Hepatocyte (in vitro differentiated cells): ENCODE data around the gene TEX22. TPM values are rescaled to one million over a fixed set of nuclear protein-coding genes. Genes with fewer than 3 reads are reported as not detected.
A peak's percentile ranks its signal among the peaks of the same experiment; 100 is the strongest.

ENCODE experiments used
- DNase-seq: peaks from one replicate; pipeline ENCODE4 v3.0.0-alpha.2; 2016; ENCODE audit warnings: low spot score
- H2AFZ ChIP-seq: fragments of 200-600 bp; sonication (generic); 2 replicates; pipeline ENCODE4 v1.6.0; 2016; ENCODE audit warnings: antibody characterized with exemption, mild to moderate bottlenecking
- H3K27ac ChIP-seq: fragments of 200-600 bp; sonication (generic); 2 replicates; pipeline ENCODE4 v1.5.1; 2016; ENCODE audit warnings: mild to moderate bottlenecking
- H3K27me3 ChIP-seq: fragments of 200-600 bp; sonication (generic); 2 replicates; pipeline ENCODE4 v1.6.1; 2016
- H3K36me3 ChIP-seq: fragments of 200-600 bp; sonication (generic); replicated peaks from 2 replicates; pipeline ENCODE4 v1.5.1; 2016; ENCODE audit warnings: low read depth; ENCODE audit not compliant: insufficient read depth
- H3K4me1 ChIP-seq: fragments of 200-600 bp; sonication (generic); 2 replicates; pipeline ENCODE4 v1.5.1; 2016; ENCODE audit warnings: mild to moderate bottlenecking, moderate library complexity; ENCODE audit not compliant: insufficient read depth
- H3K4me2 ChIP-seq: fragments of 200-600 bp; sonication (generic); 2 replicates; pipeline ENCODE4 v1.6.0; 2016
- H3K4me3 ChIP-seq: fragments of 200-600 bp; sonication (generic); 2 replicates; pipeline ENCODE4 v1.5.1; 2016; ENCODE audit warnings: mild to moderate bottlenecking
- H3K79me2 ChIP-seq: fragments of 200-600 bp; sonication (generic); 2 replicates; pipeline ENCODE4 v1.6.0; 2017; ENCODE audit warnings: mild to moderate bottlenecking
- H3K9me2 ChIP-seq: fragments of 200-600 bp; sonication (generic); replicated peaks from 2 replicates; pipeline ENCODE4 v1.6.0; 2017; ENCODE audit warnings: mild to moderate bottlenecking; ENCODE audit not compliant: insufficient read depth
- H3K9me3 ChIP-seq: fragments of 200-600 bp; sonication (generic); 2 replicates; pipeline ENCODE4 v1.5.1; 2016; ENCODE audit warnings: low read depth, mild to moderate bottlenecking
- H4K20me1 ChIP-seq: fragments of 200-600 bp; sonication (generic); 2 replicates; pipeline ENCODE4 v1.6.0; 2016; ENCODE audit warnings: mild to moderate bottlenecking; ENCODE audit not compliant: insufficient read depth, poor library complexity, severe bottlenecking
- EZH2 ChIP-seq: fragments of 200-600 bp; sonication (generic); IDR thresholded peaks from 2 replicates; pipeline ENCODE4 v1.6.1; 2016; ENCODE audit warnings: antibody characterized with exemption, mild to moderate bottlenecking, borderline replicate concordance
- EZH2phosphoT487 ChIP-seq: fragments of 200-600 bp; sonication (generic); IDR thresholded peaks from one replicate; pipeline ENCODE4 v1.6.1; 2018; ENCODE audit warnings: antibody characterized with exemption, mild to moderate bottlenecking, low read depth, moderate library complexity; ENCODE audit not compliant: unreplicated experiment, severe bottlenecking
- WGBS: methylation state at CpG from one replicate; pipeline ENCODE4 v1.1.6; 2016; ENCODE audit warnings: low lambda C conversion rate; ENCODE audit errors: missing lambda C conversion rate; 5-methylcytosine and 5-hydroxymethylcytosine counted together
- polyA plus RNA-seq: library from polyadenylated mRNA; unstranded; fragments of >200 nt; fragmentation: Nextera tagmentation; extraction: Ambion mirVana; gene quantifications from 2 replicates; pipeline ENCODE4 v1.2.1, GENCODE V29; 2016
- total RNA-seq: library from RNA; depleted of rRNA; stranded (reverse); fragments of >200 nt; gene quantifications from 2 replicates; pipeline ENCODE4 v1.2.3, GENCODE V29; 2014
- TF ChIP-seq, protein P1 (sequence below): fragments of 200-600 bp; sonication (generic); IDR thresholded peaks from 2 replicates; pipeline ENCODE4 v1.5.1; 2016; ENCODE audit warnings: antibody characterized with exemption, mild to moderate bottlenecking; ENCODE audit not compliant: poor library complexity

TEX22 gene
- total and polyA plus RNA-seq, 2 experiments from 2014 or later, result 0.76 TPM; not detected in 1

GRCh38 chr14:105430042-105430441, 31.7 kb downstream of the TEX22 start:
- Histone ChIP-seq H3K9me3 (no peaks in the 10 kb centered on the region), H3K9me2 (no peaks in the 10 kb centered on the region), H2AFZ (no peak overlapping the region), H3K36me3 (no peaks in the 10 kb centered on the region), H4K20me1 (peaks cover 8% of the 10 kb centered on the region), H3K27ac (no peak overlapping the region), H3K27me3 (no peaks in the 10 kb centered on the region), H3K4me2 (no peak overlapping the region), H3K4me3 (no peak overlapping the region), H3K79me2 (peaks cover 88% of the 10 kb centered on the region), H3K4me1 (peaks cover 4% of the 10 kb centered on the region)
- TF ChIP-seq EZH2phosphoT487 (no peak), EZH2 (no peak)
- TF ChIP-seq, protein P1, sequence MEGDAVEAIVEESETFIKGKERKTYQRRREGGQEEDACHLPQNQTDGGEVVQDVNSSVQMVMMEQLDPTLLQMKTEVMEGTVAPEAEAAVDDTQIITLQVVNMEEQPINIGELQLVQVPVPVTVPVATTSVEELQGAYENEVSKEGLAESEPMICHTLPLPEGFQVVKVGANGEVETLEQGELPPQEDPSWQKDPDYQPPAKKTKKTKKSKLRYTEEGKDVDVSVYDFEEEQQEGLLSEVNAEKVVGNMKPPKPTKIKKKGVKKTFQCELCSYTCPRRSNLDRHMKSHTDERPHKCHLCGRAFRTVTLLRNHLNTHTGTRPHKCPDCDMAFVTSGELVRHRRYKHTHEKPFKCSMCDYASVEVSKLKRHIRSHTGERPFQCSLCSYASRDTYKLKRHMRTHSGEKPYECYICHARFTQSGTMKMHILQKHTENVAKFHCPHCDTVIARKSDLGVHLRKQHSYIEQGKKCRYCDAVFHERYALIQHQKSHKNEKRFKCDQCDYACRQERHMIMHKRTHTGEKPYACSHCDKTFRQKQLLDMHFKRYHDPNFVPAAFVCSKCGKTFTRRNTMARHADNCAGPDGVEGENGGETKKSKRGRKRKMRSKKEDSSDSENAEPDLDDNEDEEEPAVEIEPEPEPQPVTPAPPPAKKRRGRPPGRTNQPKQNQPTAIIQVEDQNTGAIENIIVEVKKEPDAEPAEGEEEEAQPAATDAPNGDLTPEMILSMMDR, result no peak
- no peak for DNase-seq
- WGBS, result 100% methylated on average over 6 of the region's 6 CpGs

DNA sequence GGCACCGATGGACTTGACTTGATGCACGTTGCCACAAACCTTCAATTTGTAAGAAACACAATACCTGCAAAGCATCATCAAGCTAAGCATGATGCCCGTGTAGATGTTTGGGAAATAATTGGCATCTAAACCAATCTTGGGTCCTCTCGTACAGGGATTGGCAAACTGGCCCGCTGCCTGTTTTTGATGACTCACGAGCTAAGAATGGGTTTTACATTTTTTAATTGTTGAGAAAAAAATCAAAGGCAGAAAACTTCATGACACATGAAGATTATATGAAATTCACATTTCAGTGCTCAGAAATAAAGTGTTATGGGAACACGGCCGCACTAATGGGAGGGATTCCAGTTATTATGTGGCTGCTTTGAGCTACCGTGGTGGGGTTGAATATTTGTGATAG, 32.2 kb downstream of the TEX22 start:
- no peak for DNase-seq
- no peaks in the 10 kb centered on the region for H3K9me3 ChIP-seq
- TF ChIP-seq EZH2phosphoT487 (no peak), EZH2 (no peak)
- TF ChIP-seq, protein P1, result no peak
- H2AFZ ChIP-seq, result no peak overlapping the region
- no peak overlapping the region for H3K27ac ChIP-seq
- no peak overlapping the region for H3K4me2 ChIP-seq
- no peak overlapping the region for H3K4me3 ChIP-seq
- WGBS, result 84% methylated on average over 9 of the region's 9 CpGs
- peaks cover 3% of the 10 kb centered on the region for H4K20me1 ChIP-seq
- no peaks in the 10 kb centered on the region for H3K36me3 ChIP-seq
- H3K9me2 ChIP-seq, result no peaks in the 10 kb centered on the region
- H3K79me2 ChIP-seq, result peaks cover 88% of the 10 kb centered on the region
- peaks cover 4% of the 10 kb centered on the region for H3K4me1 ChIP-seq
- no peaks in the 10 kb centered on the region for H3K27me3 ChIP-seq

DNA sequence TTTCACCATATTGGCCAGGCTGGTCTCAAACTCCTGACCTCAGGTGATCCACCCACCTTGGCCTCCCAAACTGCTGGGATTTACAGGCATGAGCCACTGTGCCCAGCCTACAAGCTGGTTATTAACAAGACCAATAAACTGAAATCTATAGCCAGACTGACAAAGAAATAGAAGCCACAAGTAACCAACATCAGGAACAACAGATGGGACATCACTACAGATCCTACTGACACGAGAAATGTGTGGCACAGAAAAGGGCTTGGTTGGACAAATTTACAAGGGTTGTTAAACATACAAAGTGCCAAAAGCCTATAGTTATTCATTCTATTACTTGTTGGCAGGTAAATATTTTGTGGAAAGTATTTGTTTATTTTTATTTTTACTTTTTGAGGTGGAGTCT, 32.9 kb downstream of the TEX22 start:
- Histone ChIP-seq H4K20me1 (peaks cover 4% of the 10 kb centered on the region), H3K36me3 (no peaks in the 10 kb centered on the region), H3K4me3 (no peak overlapping the region), H3K79me2 (peaks cover 90% of the 10 kb centered on the region), H3K4me1 (peaks cover 4% of the 10 kb centered on the region), H3K27ac (peak overlapping the region; percentile 58), H3K9me2 (no peaks in the 10 kb centered on the region), H3K9me3 (no peaks in the 10 kb centered on the region), H3K4me2 (no peak overlapping the region), H2AFZ (no peak overlapping the region), H3K27me3 (no peaks in the 10 kb centered on the region)
- TF ChIP-seq, protein P1, result no peak
- TF ChIP-seq EZH2 (no peak), EZH2phosphoT487 (no peak)
- no peak for DNase-seq
- WGBS, result 100% methylated on average over 1 of the region's 1 CpG

- Histone ChIP-seq H3K36me3 (no peaks in the 10 kb centered on the region), H4K20me1 (peaks cover 18% of the 10 kb centered on the region), H2AFZ (no peak overlapping the region), H3K4me2 (no peak overlapping the region), H3K4me1 (peaks cover 4% of the 10 kb centered on the region), H3K79me2 (peaks cover 89% of the 10 kb centered on the region), H3K4me3 (no peak overlapping the region), H3K27ac (no peak overlapping the region), H3K9me3 (no peaks in the 10 kb centered on the region), H3K27me3 (no peaks in the 10 kb centered on the region), H3K9me2 (no peaks in the 10 kb centered on the region)
- TF ChIP-seq, protein P1, result no peak
- TF ChIP-seq EZH2, result no peak
- no peak for TF ChIP-seq EZH2phosphoT487
- 93% methylated on average over 12 of the region's 12 CpGs for WGBS
- DNase-seq, result no peak
Observed at GRCh38 chr14:105432657-105433056, 34.3 kb downstream of the TEX22 start.
